ENCODE measurements around the gene RNF112. TPM values are rescaled to one million over a fixed set of nuclear protein-coding genes. Genes with fewer than 3 reads are reported as not detected.

Gene RNF112
- 2.3 and 11.3 TPM in 2 replicates for total RNA-seq

DNA sequence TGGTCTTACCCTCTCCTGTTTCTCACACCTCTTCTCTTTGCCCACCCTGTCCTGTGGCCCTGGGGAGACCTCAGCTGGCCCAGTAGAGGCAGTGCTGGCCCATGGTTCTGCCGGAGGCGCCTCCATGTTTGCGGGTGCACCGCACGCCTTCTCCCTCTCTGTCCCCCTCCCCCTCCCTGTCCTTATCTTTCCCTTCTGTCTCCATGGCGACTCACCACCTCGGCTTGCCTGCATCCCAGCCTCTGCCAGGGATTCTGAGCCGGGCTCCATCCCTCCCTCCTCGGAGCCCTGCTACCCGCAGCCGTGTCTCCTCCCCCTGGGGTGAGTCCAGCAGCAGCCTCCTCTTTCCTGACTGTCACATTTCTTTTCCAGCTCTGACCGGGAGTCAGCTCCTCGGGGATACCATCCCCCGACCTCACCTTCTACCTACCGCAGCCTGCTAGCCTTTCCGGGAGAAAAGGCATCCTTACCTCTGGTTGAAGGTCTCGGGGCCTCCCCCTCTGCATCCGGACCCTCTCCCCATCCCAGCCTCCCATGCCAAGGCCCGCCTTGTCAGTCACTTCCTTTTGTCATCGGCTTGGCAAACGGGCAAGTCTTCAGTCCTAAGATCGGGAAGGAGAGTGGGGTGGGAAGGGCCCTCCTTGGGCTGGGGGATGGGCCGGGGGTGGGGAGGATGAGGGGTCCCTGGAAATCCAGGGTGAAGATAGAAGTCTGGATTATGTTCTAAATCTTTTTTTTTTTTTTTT lies at the start of gene RNF112:
RNF112 (plus strand) TSS at position 358 of the 746 bp plus-strand sequence; CDS start at position 535, 177 bp downstream.

GRCh38 chr17:19362277-19363113 lies 48.5 kb upstream of the RNF112 start, which contains the start of gene B9D1:
TSS of gene B9D1 (minus strand) at chr17:19362723. CDS start at chr17:19362569, 154 bp downstream.

DNA sequence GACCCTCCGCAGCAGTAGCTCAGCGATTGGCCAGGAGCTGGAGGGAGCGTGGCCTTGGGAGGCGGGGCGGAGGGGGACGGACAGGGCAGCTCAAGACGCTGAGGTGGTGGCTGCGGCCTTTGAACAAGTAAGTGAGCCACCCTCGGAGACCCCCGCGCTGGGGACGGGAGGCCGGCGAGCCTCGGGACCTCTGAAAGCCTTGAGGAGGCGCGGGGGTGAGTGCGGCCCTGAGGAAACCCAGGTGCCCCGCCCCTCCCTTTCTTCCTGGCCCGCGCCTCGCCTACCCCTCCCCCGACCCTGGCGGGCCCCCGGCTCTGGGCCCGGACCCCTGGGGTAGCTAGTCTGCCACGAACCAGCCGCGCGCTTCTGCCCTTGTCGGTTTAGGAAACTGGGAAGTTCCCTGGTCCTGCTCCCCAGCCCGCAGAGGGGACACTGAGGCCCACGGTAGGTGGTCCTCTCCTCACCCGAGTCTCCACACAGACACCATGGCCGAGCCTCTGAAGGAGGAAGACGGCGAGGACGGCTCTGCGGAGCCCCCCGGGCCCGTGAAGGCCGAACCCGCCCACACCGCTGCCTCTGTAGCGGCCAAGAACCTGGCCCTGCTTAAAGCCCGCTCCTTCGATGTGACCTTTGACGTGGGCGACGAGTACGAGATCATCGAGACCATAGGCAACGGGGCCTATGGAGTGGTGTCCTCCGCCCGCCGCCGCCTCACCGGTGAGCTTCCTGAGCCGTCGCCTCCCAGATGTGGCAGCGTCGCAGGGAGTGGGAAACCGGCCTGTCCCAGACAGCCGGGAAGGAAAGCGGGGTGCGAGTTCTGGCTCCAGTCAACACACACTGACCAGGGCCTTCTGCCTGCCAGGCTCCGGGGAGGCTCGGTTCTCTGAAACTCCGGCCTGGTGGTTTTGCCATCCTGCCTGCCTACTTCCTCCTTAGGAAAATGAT lies 32.3 kb upstream of the RNF112 start, which contains the start of gene MAPK7:
MAPK7 (plus strand) TSS at position 83 of the 945 bp plus-strand sequence; CDS start at position 486, 403 bp downstream.

GRCh38 chr17:19386974-19387920 lies 23.8 kb upstream of the RNF112 start, which contains the start of gene MFAP4:
TSS of gene MFAP4 (minus strand) at chr17:19387190. CDS start at chr17:19387155, 35 bp downstream.

Other genes with a start within 250 kb of the RNF112 start
- gene EPN2, start 173.9 kb upstream of the RNF112 start, total RNA-seq: 18.4 and 21.0 TPM in 2 replicates
- gene B9D1, start 48.5 kb upstream of the RNF112 start, total RNA-seq: 12.8 and 14.1 TPM in 2 replicates
- 26.1 and 35.3 TPM in 2 replicates for gene MAPK7, start 32.7 kb upstream of the RNF112 start, total RNA-seq
- 452 and 638 TPM in 2 replicates for gene MFAP4, start 24.0 kb upstream of the RNF112 start, total RNA-seq
- 0.43 and 0.70 TPM in 2 replicates for gene SLC47A1, start 122.6 kb downstream of the RNF112 start, total RNA-seq
- gene ALDH3A2, start 237.5 kb downstream of the RNF112 start, total RNA-seq: 38.4 and 61.7 TPM in 2 replicates